A549 (cell line): ENCODE results near the gene SHANK1. TPM values are rescaled to one million over a fixed set of nuclear protein-coding genes. Genes with fewer than 3 reads are reported as not detected.

Experiments used
- ATAC-seq, 2 experiments: fragments of 200-7000 bp in 1 of 2; fragments of >200 bp in 1 of 2; cut with Nextera tagmentation in 1 of 2; cut with Tn5 transposase in 1 of 2; 3 replicates each; pipeline versions ENCODE4 v1.8.0 to v1.9.1; 2018 to 2020; ENCODE audit warnings: mild to moderate bottlenecking in 1 of 2, moderate library complexity in 1 of 2
- CTCF ChIA-PET: fragments of 300-600 bp; sonication (Branson Sonifier 250); formaldehyde crosslinking; extraction: SDS; loops from one replicate; lab custom pipeline; 2021; ENCODE audit warnings: antibody characterized with exemption, inconsistent platforms; lab: Yijun Ruan, JAX
- POLR2A ChIA-PET: fragments of 350-600 bp; formaldehyde crosslinking; extraction: SDS; loops from one replicate; lab custom pipeline; 2021; ENCODE audit warnings: antibody characterized with exemption, inconsistent platforms; lab: Yijun Ruan, JAX
- DNase-seq, 2 experiments: peaks; one replicate each; pipeline versions ENCODE4 v3.0.0 to v3.0.0-alpha.2; 2011 to 2016; ENCODE audit warnings: low read depth in 1 of 2, low spot score in 1 of 2
- FAIRE-seq: peaks from 2 replicates; lab custom pipeline; 2011; peaks lifted over from hg19 to GRCh38; lab: Jason Lieb, UNC
- H3K27ac ChIP-seq, 2 experiments: fragments of >200 bp; sonication (Bioruptor Twin); formaldehyde crosslinking; 3 replicates each; pipeline ENCODE4 v1.5.1; 2016 to 2017
- H3K4me1 ChIP-seq: fragments of >200 bp; sonication (Bioruptor Twin); formaldehyde crosslinking; 3 replicates; pipeline ENCODE4 v1.6.1; 2016
- H3K4me2 ChIP-seq: fragments of >200 bp; sonication (Bioruptor Twin); formaldehyde crosslinking; 3 replicates; pipeline ENCODE4 v1.6.1; 2016
- H3K4me3 ChIP-seq: fragments of >200 bp; sonication (Bioruptor Twin); formaldehyde crosslinking; 3 replicates; pipeline ENCODE4 v1.5.1; 2016
- H3K9me3 ChIP-seq: fragments of >200 bp; sonication (Bioruptor Twin); formaldehyde crosslinking; 3 replicates; pipeline ENCODE4 v1.6.1; 2016
- ATOH8 ChIP-seq: fragments of 250-450 bp; sonication (Bioruptor Pico); IDR thresholded peaks from 2 replicates; pipeline ENCODE4 v1.5.0; 2020; ENCODE audit warnings: low read depth, mild to moderate bottlenecking, moderate library complexity
- CBX8 ChIP-seq: fragments of 200-600 bp; sonication (generic); IDR thresholded peaks from 2 replicates; pipeline ENCODE4 v1.6.1; 2016
- FOSB ChIP-seq: fragments of 250-450 bp; sonication (Bioruptor Pico); IDR thresholded peaks from 2 replicates; pipeline ENCODE4 v1.5.0; 2020; ENCODE audit warnings: mild to moderate bottlenecking, moderate library complexity
- FOXS1 ChIP-seq: fragments of 250-450 bp; sonication (Bioruptor Pico); IDR thresholded peaks from 2 replicates; pipeline ENCODE4 v1.5.0; 2020; ENCODE audit warnings: mild to moderate bottlenecking, moderate library complexity
- HDAC2 ChIP-seq: fragments of 200-600 bp; sonication (generic); IDR thresholded peaks from 2 replicates; pipeline ENCODE4 v1.6.1; 2016
- HES2 ChIP-seq: fragments of >200 bp; sonication (Bioruptor Twin); formaldehyde crosslinking; IDR thresholded peaks from 2 replicates; pipeline ENCODE4 v1.6.1; 2016
- MYC ChIP-seq: IDR thresholded peaks from 2 replicates; pipeline ENCODE4 v1.6.1; 2012; ENCODE audit warnings: mild to moderate bottlenecking, inconsistent platforms, low read length, improper control_type of control experiment, borderline replicate concordance
- NPAS2 ChIP-seq: fragments of 250-450 bp; sonication (Bioruptor Pico); IDR thresholded peaks from 2 replicates; pipeline ENCODE4 v1.8.0; 2022; ENCODE audit warnings: mild to moderate bottlenecking, moderate library complexity, borderline replicate concordance
- POLR2AphosphoS2 ChIP-seq: conservative IDR thresholded peaks from 2 replicates; pipeline ENCODE4 v1.6.1; 2012; ENCODE audit warnings: low read length, improper control_type of control experiment, inconsistent platforms
- RCOR1 ChIP-seq: fragments of 150-350 bp; IDR thresholded peaks from 2 replicates; pipeline ENCODE4 v1.6.1; 2014; ENCODE audit warnings: antibody characterized with exemption, low read length, low read depth
- REST ChIP-seq: fragments of 200-600 bp; sonication (generic); IDR thresholded peaks from 2 replicates; pipeline ENCODE4 v1.6.1; 2016; ENCODE audit warnings: antibody characterized with exemption, mild to moderate bottlenecking, moderate library complexity
- RNF2 ChIP-seq: fragments of 200-600 bp; sonication (generic); IDR thresholded peaks from 2 replicates; pipeline ENCODE4 v1.6.1; 2016; ENCODE audit warnings: low read depth, mild to moderate bottlenecking, antibody characterized with exemption, moderate library complexity, borderline replicate concordance
- TFCP2L1 ChIP-seq: fragments of 250-450 bp; sonication (Bioruptor Pico); IDR thresholded peaks from 2 replicates; pipeline ENCODE4 v1.5.0; 2021; ENCODE audit warnings: mild to moderate bottlenecking
- ZFP36 ChIP-seq: fragments of 450-650 bp; IDR thresholded peaks from 2 replicates; pipeline ENCODE4 v1.6.1; 2014; ENCODE audit warnings: borderline replicate concordance; ENCODE audit not compliant: partially characterized antibody
- ZSCAN20 ChIP-seq: fragments of 250-450 bp; sonication (Bioruptor Pico); IDR thresholded peaks from 2 replicates; pipeline ENCODE4 v1.8.0; 2022; ENCODE audit warnings: mild to moderate bottlenecking, moderate library complexity
- whole genome bisulfite sequencing: methylation state at CpG from one replicate; pipeline ENCODE4 v1.1.6; 2017; ENCODE audit errors: missing lambda C conversion rate; 5-methylcytosine and 5-hydroxymethylcytosine counted together
- polyA plus RNA-seq, 4 experiments: library from polyadenylated mRNA; depleted of rRNA in 3 of 4; stranded (reverse); fragments of >200 nt; fragmentation: RNase III in 1 of 4; extraction: RNeasy Plus Mini Kit Qiagen cat#74134 plus additional on column Dnase treatment in 1 of 4; gene quantifications; 2 replicates in 3 of 4; 3 replicates in 1 of 4; pipeline ENCODE4 v1.2.3, GENCODE V29; 2011 to 2017

Gene SHANK1
- polyA plus RNA-seq, 2 of the 4 experiments (the other 2 are of a cell fraction): 0.04 to 0.17 TPM

GRCh38 chr19:50716178-50717025 lies 3.2 kb downstream of the SHANK1 start:
- Histone ChIP-seq H3K4me3 (no peak overlapping the region), H3K9me3 (no peaks in the 10 kb centered on the region), H3K27ac (no peak overlapping the region), H3K4me1 (peaks cover 13% of the 10 kb centered on the region; the same call in 2 of the 3 replicates), H3K4me2 (no peak overlapping the region)
- no peak for DNase-seq
- POLR2A ChIA-PET: no interaction called here
- no peak for ATAC-seq
- no peak for FAIRE-seq
- TF ChIP-seq FOSB (CRISPR knock-in tag) (no peak), REST (no peak), ZFP36 (no peak)
- WGBS: 52% methylated on average over 17 of the region's 39 CpGs
- CTCF ChIA-PET: interaction anchor here (0.5 to 8.6 kb wide), 8 partner anchors 6 to 206 kb away, joined by 3 to 119 read pairs (median 4); partner anchors contain the start of genes CLEC11A and SHANK1

- ChIA-PET CTCF (interaction anchor here (0.7 to 8.6 kb wide), 14 partner anchors 8 to 556 kb away, joined by 3 to 119 read pairs (median 4); partner anchors contain the start of genes CLEC11A and SHANK1), POLR2A (interaction anchor here (0.6 to 1.8 kb wide), 2 partner anchors 11 to 56 kb away, joined by 4 to 8 read pairs; no protein-coding TSS in a partner anchor)
- FAIRE-seq (no peak), ATAC-seq (no peak), DNase-seq (no peak)
- Histone ChIP-seq H3K4me3 (no peak overlapping the region), H3K4me2 (no peak overlapping the region), H3K4me1 (peaks cover 6% of the 10 kb centered on the region; the same call in 2 of the 3 replicates), H3K9me3 (no peaks in the 10 kb centered on the region), H3K27ac (no peak overlapping the region)
- WGBS: 46% methylated on average over 22 of the region's 22 CpGs
- TF ChIP-seq CBX8 (no peak), HDAC2 (no peak), NPAS2 (no peak), TFCP2L1 (no peak), REST (no peak)
These were observed 5.9 kb downstream of the SHANK1 start for GRCh38 chr19:50713556-50714236.

- no peak overlapping the region for H3K4me3 ChIP-seq
- ChIA-PET POLR2A (interaction anchor here (1.8 kb wide), 1 partner anchor 12 kb away, joined by 8 read pairs; no protein-coding TSS in a partner anchor), CTCF (interaction anchor here (0.6 to 8.6 kb wide), 10 partner anchors 10 to 557 kb away, joined by 3 to 119 read pairs (median 7); partner anchors contain the start of genes CLEC11A and SHANK1)
- no peak overlapping the region for H3K27ac ChIP-seq
- H3K4me1 ChIP-seq: no peaks in the 10 kb centered on the region
- WGBS: 58% methylated on average over 6 of the region's 6 CpGs
- no peak for FAIRE-seq
- no peak for ATAC-seq
- no peak for DNase-seq
- no peaks in the 10 kb centered on the region for H3K9me3 ChIP-seq
- TF ChIP-seq REST (no peak), RCOR1 (no peak), MYC (no peak), ZSCAN20 (no peak), POLR2AphosphoS2 (no peak), NPAS2 (no peak), HES2 (no peak), FOXS1 (CRISPR knock-in tag) (no peak), ATOH8 (CRISPR knock-in tag) (no peak), RNF2 (no peak), CBX8 (no peak)
- H3K4me2 ChIP-seq: no peak overlapping the region
These were observed 6.8 kb downstream of the SHANK1 start for GRCh38 chr19:50712833-50713232.
